ENCODE results near the gene IGSF3.

IGSF3 gene

GRCh38 chr1:116667575-116668105 is at the start of gene IGSF3:
Gene IGSF3, minus strand, starts transcription at chr1:116667733. Its CDS starts 1,407 bp downstream, at chr1:116666326.
- peak; percentile 48 for DNase-seq

GRCh38 chr1:116717318-116717717 is 49.8 kb upstream of the IGSF3 start:
- DNase-seq, result no peak

- DNase-seq, result no peak
Observed at GRCh38 chr1:116716391-116716790, 48.9 kb upstream of the IGSF3 start.

- no peak for DNase-seq
Observed at GRCh38 chr1:116713474-116713873, 45.9 kb upstream of the IGSF3 start.

- DNase-seq, result no peak
Observed at GRCh38 chr1:116712510-116712909, 45.0 kb upstream of the IGSF3 start.

- DNase-seq, result no peak
Observed at GRCh38 chr1:116711263-116711840, 43.8 kb upstream of the IGSF3 start.

GRCh38 chr1:116710420-116711262 is 43.1 kb upstream of the IGSF3 start:
- DNase-seq, result no peak

- no peak for DNase-seq
Observed at GRCh38 chr1:116709666-116710167, 42.2 kb upstream of the IGSF3 start.

GRCh38 chr1:116708255-116708900 is 40.8 kb upstream of the IGSF3 start:
- no peak for DNase-seq

GRCh38 chr1:116706841-116707240 is 39.3 kb upstream of the IGSF3 start:
- no peak for DNase-seq

GRCh38 chr1:116706123-116706522 is 38.6 kb upstream of the IGSF3 start:
- no peak for DNase-seq

- DNase-seq, result no peak
Observed at GRCh38 chr1:116704278-116704677, 36.7 kb upstream of the IGSF3 start.

- no peak for DNase-seq
Observed at GRCh38 chr1:116699605-116700004, 32.1 kb upstream of the IGSF3 start.

GRCh38 chr1:116698244-116698595 is 30.7 kb upstream of the IGSF3 start:
- DNase-seq, result no peak

GRCh38 chr1:116697548-116698243 is 30.2 kb upstream of the IGSF3 start:
- no peak for DNase-seq

GRCh38 chr1:116694524-116694923 is 27.0 kb upstream of the IGSF3 start:
- no peak for DNase-seq

- peak; percentile 66 for DNase-seq
Observed at GRCh38 chr1:116693759-116694480, 26.4 kb upstream of the IGSF3 start.

- DNase-seq, result no peak
Observed at GRCh38 chr1:116692879-116693278, 25.3 kb upstream of the IGSF3 start.

- no peak for DNase-seq
Observed at GRCh38 chr1:116690849-116691406, 23.4 kb upstream of the IGSF3 start.

- DNase-seq, result no peak
Observed at GRCh38 chr1:116690396-116690848, 22.9 kb upstream of the IGSF3 start.

- DNase-seq, result no peak
Observed at GRCh38 chr1:116686723-116687352, 19.3 kb upstream of the IGSF3 start.

Data from fibroblast of skin of right biceps (primary cell).